HG03521 (cell line): ENCODE data around the gene DCDC2C.

Experiments
- ATAC-seq: cut with Tn5 transposase; IDR thresholded peaks from one replicate; pipeline ENCODE4 v1.9.1; 2021; ENCODE audit warnings: mild to moderate bottlenecking, moderate library complexity; ENCODE audit not compliant: unreplicated experiment

Gene DCDC2C

DNA sequence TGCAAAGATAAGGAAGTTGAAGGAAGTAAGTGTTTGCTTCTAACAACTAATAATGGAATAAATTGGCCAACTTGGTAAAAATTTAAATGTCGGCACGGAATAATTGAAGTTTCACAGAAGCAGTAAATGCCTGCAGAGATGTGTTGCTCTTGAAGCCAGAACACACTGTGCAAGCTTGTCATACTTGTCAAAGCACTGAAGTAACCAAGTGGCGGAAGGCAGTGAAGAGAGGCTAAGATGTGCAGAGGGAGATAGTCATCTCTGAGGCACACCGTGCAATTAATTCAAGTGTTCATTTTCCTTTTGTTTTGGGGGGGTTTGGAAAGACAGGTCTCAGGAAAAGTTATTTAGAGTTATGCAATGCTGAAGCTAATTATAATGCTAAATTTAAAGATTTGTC lies 5.2 kb downstream of the DCDC2C start:
- ATAC-seq = no peak

DNA sequence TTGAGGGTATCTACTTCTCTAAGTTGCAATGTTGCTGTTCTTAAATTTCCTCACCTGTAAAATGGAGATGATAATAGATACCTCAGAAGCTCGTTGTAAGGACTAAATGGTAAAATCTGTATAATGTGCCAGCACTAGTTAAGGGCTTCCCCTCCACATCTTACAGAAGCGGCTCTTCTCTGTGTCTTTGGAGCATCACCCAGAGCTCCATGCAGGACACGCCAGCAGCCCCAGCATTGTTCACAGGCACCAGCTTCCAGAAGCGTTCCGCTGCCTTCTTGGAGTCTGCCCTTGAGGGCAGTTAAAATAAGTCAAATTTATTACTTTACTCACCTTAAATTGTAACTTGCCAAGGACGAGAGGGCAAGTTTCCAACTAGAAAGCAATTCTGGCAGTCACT lies 5.8 kb downstream of the DCDC2C start:
- no peak for ATAC-seq

DNA sequence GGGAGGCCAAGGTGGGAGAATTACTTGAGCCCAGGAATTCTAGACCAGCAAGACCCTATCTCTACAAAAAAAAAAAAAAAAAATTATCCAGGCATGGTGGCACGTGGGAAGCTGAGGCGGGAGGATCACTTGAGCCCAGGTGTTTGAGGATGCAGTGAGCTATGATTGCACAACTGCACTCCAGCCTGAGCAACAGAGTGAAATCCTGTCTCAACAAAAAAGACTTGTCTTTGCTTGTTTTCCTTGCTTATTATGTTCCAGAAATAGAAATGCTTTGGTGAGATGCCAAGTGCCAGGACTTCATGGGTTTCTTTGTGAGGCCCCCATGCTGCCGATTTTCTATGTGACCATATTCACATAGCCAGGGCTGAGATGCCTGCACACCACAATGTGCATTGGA lies 9.0 kb downstream of the DCDC2C start:
- no peak for ATAC-seq

DNA sequence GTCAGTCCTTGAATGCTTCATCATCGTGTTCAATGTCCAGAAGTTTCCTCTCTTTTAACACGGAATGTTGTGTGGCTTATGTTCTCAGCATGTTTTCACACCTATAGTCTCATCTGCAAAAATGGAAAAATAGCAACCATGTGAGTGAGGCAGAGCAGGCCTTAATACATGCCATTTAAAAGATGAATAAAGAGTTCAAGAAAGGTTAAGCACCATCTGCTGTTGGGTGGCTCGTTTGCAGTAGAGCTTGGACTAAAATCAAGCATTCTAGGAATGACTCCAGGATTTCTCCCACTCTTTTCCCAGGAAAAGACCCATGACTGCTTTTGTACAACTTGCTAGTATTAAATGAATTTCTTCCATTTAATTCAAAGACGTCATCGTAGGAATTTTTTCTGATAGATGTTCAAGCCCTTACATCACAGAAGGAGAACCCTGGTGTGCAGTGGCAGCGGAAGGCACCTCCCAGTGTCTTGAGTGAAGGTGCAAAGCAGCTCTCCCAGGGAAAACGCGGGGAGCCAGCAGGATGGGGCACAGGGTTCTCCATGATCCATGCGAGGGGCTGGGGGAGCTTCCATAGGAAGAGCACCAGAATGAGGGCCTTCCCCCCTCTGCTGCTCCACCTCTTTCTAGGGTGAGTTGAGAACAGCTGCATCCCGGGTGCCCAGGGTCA lies 9.6 kb downstream of the DCDC2C start:
- no peak for ATAC-seq

DNA sequence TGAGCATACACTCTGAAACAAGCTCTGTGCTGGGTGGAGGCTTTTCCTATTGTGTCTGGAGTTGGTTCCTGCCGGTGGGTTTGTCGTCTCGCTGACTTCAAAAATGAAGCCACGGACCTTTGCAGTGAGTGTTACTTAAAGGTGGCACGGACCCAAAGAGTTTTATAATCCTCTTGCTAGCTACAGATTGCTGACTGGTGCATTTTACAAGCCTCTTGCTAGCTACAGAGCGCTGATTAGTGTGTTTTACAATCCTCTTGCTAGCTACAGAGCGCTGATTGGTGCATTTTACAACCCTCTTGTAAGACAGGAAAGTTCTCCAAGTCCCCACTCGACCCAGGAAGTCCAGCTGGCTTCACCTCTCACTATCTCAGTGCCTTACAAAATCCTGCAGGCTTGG lies 15.3 kb downstream of the DCDC2C start:
- no peak for ATAC-seq

DNA sequence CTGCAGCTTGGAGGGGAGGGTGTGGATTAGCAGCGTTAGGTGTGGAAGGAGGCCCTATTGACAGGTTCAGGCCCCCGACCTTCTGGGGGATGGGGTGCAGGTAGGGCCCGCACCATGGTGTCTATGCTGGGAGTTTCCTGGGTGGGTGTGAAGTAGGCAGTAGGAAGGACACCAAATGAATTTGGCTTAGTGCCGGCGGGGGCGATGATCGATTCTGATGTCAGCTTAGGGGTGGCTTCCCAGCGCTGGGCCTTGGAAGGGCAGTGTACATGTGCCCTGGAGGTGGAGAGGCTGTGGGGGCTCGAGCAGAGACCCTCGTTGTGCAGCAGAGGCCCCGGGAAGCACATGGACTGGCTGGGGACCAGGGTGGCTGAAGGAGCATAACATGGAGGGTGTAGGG lies 21.6 kb downstream of the DCDC2C start:
- no peak for ATAC-seq

DNA sequence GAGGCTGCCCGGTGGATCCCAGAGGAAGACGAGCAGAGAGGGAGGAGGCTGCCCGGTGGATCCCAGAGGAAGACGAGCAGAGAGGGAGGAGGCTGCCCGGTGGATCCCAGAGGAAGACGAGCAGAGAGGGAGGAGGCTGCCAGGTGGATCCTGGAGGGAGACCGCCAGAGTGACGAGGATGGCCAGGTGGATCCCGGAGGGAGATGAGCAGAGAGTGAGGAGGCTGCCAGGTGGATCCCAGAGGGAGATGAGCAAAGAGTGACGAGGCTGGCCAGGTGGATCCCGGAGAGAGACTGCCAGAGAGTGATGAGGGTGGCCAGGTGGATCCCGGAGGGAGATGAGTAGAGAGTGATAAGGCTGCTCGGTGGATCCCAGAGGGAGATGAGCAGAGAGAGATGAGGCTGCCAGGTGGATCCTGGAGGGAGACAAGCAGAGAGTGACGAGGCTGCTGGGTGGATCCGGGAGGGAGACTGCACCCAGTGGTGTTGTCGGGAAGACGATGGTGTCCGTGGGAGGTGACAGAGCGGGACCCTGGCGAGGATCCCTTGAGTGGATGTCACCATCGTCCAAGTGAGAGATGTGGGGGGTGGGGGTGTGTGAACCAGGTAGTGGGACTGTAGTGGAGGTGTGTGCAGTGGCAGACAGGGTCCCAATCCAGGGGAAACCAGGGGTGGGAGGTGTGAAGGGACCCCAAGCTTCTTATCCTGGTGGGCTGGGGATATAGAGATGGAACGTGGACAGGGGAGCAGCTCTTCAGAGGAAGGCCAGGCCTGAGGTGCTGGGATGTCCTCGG lies 22.3 kb downstream of the DCDC2C start:
- no peak for ATAC-seq

DNA sequence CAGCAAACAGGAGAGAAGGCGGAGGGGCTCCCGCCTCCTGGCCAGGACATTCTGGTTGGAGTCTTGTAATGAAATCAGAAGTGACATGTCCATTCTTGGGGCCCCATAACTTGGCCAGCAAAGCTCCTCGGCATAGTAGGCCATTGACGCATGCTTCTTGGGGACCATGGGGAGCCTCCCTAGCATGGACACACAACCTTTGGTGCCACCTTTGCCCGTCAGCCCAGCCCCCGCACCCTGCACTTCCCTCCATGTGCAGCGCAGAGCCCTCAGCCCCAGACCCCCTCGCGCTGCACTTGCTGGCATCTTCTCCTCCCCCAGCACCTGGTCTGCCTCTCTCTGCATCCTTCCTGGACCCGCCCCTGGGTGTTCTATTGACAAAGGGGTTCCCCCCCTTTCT lies 23.1 kb downstream of the DCDC2C start:
- no peak for ATAC-seq

DNA sequence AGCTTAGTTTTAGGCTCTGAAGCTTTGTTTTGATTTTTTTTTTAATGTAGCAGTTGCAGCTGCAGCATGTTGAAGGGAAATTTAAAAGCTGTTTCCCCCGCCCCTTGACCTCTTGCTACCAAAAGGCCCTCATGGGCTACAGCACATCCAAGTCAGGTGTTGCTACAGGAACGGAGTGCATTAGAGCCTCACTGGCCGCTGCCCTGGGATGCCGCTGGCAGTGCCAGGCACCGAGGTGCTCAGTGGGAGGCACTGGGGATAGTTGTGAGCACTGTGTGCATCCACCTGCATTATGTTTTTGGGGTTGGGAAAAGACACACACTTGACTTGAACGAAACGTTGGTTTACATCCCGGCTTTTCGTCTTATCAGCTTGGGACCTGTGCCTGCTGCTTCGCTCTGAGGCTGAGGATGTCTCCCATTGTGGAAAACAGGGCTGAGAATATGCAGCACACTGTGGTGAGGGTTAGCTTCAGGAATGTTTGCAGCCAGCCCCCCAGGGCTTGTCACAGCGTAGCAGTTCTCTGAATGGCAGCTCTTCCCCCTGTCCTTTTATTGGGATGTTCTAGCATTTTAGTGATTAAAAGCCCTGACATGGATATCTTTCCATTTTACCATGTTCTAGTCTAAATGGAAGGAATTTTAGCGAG lies 24.1 kb downstream of the DCDC2C start:
- ATAC-seq = no peak

DNA sequence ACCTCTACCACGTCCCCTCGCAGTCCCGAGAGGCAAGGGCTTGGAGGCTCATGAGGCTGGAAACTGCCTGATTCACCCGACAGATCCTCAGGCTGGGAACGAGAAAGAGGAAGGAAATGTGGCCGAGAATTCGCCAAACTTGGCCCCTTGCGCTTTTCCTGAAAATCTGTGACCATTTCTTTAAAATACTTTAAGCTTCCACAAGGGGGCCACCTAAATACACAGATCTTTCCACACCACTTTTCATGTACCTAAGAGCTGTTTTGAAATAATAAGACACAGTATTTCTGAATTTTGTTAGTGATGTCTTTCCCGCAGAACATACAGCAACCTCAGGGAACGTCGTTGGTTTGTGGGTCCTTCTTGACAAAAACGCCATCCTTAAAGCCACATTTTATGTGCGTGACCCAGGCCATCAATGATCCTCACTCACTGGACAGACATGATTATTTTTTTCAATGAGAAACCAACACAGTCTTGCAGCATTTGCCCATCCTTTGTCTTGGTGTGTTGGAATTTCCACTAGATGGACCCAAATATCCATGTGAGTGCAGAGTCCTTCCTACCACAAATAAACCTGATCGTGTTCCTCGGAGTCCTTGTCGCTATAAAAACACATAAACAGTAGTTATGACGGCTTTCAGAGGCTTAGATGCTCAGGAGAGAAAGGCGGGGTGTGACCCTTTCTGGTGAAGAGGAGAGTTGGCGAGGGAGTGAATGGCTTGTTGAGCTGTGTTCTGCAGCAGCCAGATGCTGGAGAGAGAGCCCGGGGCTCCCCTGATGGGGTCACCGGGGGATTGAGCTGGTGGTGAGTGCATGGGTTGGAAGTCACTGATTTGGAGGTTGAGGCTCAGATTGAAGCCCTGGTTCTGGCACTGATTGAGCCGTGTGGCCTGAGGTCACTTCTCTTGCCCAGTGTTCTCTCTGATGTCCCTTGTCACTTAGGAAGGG lies 25.0 kb downstream of the DCDC2C start:
- ATAC-seq = no peak

DNA sequence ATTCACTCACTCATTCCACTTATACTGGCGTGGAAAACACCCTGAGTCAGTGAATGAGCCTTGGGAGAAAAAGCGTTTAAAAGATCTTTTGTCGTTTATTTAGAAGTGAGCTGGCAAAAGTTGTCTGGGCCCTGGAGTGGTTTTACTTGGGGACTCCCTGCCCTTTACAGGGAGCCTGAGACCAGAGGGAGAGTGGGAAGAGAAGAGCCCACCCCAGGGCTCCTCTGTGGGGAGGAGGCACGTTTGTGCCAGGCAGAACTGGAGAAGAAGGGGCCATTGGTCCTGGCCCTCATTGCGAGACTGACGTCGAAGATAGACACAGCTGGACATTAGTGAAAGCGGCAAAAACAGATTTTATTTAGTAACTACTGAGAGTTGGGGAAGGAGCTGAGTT lies 25.7 kb downstream of the DCDC2C start:
- no peak for ATAC-seq

DNA sequence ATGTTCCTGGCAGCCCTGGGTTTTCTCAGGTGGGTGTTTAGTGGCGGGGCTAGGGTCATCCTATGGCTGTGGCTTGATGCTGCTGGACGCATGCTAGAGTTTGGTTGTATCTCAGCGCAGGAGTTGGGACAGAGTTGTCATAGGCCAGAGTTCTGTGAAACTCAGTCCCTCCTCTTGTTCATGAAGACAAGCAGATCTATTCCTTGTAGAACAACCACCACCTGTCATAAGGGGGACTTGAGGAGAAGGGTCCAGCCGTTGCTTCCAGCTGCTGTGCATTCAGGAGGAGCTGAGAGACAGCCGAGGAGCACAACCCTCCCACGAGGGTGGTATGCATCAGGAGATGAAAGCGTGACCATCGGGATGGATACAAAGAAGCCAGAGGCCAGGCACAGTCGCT lies 26.4 kb downstream of the DCDC2C start:
- ATAC-seq = no peak

DNA sequence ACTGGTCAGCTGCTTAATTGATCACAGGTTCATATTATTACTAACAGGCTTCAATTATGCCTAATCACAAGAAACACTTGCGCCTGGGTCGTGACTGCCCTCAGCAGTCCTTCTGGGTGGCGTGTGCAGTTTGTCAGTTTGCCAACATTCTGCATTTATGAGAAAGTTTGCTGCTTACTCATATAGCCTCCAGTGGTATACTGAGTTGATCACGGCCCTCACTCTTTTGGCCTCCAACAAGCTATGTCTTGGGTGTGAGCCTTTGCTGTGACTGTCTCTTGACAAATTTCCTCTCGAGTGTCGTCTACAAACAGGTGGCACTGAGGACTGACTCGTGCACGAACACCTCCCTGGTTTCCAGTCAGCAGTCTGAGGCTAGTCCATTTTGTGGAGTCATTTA lies 27.3 kb downstream of the DCDC2C start:
- ATAC-seq = no peak

DNA sequence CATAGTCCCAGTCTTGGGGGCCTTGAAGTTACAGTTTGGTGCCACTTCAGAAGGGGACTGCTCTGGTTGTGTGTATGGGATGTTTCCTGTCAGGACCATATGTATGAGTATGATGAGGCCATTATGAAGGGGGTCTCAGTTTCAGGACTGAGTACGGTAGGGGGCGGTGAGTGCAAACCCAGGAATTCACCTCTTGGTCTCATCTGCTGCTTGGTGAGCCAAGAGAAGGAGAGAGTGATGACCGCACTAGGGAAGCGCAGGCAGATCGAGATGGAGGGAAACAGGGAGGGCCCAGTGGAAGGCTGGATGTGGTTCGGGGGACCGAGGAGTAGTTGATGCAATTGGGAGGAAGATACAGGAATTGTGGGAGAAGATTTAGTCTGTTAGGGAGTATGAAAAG lies 28.5 kb downstream of the DCDC2C start:
- ATAC-seq = no peak

DNA sequence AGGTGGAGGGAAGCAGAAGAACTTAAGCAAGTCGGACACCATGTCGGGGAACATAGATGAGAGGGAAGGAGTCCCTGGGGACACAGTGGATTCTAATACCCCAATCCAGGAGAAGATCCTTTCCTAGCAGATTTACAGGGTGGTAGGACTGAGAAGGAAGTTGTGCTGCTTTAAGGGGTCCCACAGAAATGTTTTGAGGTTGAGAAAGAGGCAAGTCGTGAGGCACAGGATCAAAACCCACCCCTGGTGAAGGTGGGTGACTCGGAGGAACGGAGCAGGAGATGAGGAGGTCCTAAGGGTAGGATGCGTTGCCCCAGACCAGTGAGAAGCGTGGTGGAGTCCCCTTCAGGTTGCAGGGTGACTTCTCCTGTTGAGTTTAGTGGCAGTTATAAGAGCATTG lies 32.7 kb downstream of the DCDC2C start:
- no peak for ATAC-seq

DNA sequence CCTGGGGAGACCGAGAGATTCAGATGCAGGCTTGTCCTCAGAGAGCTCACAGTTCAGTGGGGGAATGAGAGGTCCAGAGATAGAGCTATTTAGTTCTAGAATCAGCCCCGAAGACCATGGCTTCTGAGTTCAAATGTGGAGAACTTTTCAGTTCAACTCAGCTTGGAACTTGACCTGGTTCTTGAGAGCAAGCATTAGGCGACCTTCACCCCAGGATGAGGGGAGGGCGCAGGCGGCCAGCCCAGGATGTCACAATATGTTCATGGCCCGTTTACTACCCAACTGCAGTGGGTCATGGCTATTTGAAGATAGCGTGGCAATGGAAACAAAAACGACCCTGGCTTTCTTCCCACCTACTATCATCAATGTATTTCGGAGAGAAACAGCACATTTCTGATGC lies 33.8 kb downstream of the DCDC2C start:
- ATAC-seq = no peak

DNA sequence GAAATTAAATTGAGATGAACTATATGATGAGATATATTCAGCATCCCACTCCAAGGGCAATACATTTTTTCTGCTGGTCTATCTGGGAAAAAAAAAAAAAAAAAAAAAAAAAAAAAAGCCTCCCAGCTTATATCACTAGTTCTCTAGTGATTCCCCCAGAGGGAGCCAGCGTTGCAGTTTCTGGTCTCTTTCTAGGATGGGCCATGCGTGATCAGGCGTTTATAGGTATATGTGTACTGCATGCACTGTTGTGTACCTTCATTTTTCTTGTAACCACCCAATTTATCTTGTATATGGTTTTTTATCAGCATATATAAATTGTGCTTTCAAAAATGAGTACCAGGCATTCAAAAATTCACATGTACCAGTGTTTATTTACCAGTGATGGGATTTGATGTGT lies 35.1 kb downstream of the DCDC2C start:
- ATAC-seq = no peak

DNA sequence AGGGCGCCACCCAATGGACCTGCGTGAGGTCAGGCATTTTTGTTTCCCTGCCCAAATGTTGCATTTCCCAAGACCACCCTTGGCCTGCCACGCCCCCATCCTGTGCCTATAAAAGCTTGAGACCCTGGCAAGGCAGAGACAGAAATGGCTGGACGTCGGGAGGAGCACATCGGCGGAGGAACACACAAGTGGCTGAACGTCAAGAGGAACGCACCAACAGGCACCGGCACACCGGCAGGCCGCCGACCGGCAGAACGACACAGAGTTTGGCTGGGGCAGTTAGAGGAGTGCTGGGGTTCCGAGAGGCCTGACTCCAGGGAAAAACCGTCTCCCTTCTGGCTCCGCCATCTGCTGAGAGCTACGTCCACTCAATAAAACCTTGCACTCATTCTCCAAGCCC lies 35.9 kb downstream of the DCDC2C start:
- no peak for ATAC-seq

DNA sequence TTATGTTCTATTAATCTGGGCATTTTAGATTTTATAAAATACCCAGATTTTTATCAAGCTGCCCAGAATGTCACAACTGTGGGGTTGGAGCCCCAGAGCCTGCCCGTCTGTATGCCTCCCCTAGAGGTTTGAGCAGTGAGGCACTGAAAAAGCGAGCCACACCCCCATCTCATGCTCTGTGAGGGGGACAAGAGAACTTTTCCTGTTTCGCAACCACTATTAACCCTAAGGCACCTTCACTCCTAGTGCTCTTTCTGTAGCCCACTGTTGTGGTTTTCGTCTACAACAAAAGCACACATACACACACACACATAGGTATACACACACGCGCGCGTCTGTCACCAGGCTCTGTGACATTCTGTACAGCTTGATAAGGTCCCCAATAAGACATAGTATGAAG lies 38.0 kb downstream of the DCDC2C start:
- ATAC-seq = no peak

DNA sequence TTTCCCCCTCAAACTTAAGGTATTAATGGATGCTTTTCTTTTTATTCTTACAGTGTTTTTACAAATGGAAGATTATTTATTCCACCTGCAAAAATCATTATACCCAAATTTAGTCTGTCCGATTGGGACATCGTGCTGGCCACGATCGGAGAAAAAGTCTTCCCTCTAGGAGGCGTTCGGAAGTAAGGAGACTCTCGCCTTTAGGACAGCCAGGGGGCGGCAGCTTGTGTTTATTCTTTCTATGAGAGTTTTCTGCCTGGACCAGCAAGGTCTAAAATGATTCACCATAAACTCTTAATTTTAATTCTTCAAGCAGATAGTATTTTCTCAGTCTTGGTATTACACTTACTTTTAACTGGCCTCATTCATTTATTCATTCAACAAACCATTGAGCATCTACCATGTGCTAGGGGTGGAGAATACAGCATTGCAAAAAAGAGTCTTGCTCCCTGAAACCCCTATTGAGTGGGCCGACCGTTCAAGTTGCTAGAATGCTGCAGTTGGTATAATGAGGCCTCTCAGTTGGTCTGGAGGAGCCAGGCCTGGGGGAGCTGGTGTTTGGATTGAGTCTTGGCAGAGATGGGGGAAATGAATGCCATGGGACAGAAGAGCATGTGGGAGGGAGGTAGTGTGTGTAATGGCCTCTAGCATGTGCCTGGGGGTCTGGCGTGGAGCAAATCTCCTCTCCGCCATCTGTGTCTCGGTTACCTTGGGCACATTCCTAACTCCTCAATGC lies 38.7 kb downstream of the DCDC2C start:
- ATAC-seq = no peak
